Muscle layer of duodenum (tissue), 2 donors: ENCODE data around the gene ZDHHC19.
A peak's percentile ranks its signal among the peaks of the same experiment; 100 is the strongest.
"Not testable (repeated sequence)": the region's sequence is repeated elsewhere in the genome, so short reads cannot be mapped to it uniquely, and the experiment has no call there.

Experiments used
- H3K27ac ChIP-seq: one replicate; pipeline ENCODE4 v1.7.0; 2013; ENCODE audit warnings: mild to moderate bottlenecking, low read length
- H3K27me3 ChIP-seq: one replicate; pipeline ENCODE4 v1.7.0; 2013; ENCODE audit warnings: low read depth, mild to moderate bottlenecking, control low read depth, low read length
- H3K36me3 ChIP-seq, 2 donors: one replicate each; pipeline ENCODE4 v1.7.0; 2013; ENCODE audit warnings: low read length in 2 of 2, control low read depth in 1 of 2, mild to moderate bottlenecking in 1 of 2; ENCODE audit not compliant: insufficient read depth in 2 of 2, control insufficient read depth in 1 of 2
- H3K4me1 ChIP-seq, 2 donors: one replicate each; pipeline ENCODE4 v1.7.0; 2013; ENCODE audit warnings: low read length in 2 of 2, mild to moderate bottlenecking in 2 of 2, control low read depth in 1 of 2, moderate library complexity in 1 of 2; ENCODE audit not compliant: insufficient read depth in 2 of 2, control insufficient read depth in 1 of 2
- H3K4me3 ChIP-seq, 2 donors: one replicate each; pipeline ENCODE4 v1.7.0; 2013; ENCODE audit warnings: low read length in 2 of 2, low read depth in 1 of 2, mild to moderate bottlenecking in 1 of 2
- H3K9me3 ChIP-seq, 2 donors: one replicate each; pipeline ENCODE4 v1.7.0; 2013; ENCODE audit warnings: low read length in 2 of 2, control low read depth in 1 of 2, mild to moderate bottlenecking in 1 of 2; ENCODE audit not compliant: control insufficient read depth in 1 of 2
- donor health status: healthy.

The ZDHHC19 gene

DNA sequence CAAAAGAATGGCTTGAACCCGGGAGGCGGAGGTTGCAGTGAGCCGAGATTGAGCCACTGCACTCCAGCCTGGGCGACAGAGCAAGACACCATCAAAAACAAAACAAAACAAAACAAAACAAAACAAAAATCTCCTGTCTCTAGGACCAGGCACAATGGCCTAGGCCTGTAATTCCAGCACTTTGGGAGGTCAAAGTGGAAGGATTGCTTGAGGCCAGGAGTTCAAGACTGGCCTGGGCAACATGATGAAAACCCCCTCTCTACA is 27.1 kb downstream of the ZDHHC19 start:
- H3K9me3 ChIP-seq, H3K36me3 ChIP-seq, H3K4me1 ChIP-seq, H3K4me3 ChIP-seq, H3K27me3 ChIP-seq, H3K27ac ChIP-seq: not testable (repeated sequence)

GRCh38 chr3:196181127-196181546 is 30.1 kb downstream of the ZDHHC19 start:
- Histone ChIP-seq H3K27me3 (no peaks in the 10 kb centered on the region), H3K27ac (no peak overlapping the region), H3K4me3 (no peak overlapping the region), H3K4me1 (peaks cover 0 to 5% of the 10 kb centered on the region in 2 donors), H3K36me3 (no peaks in the 10 kb centered on the region), H3K9me3 (no peaks in the 10 kb centered on the region)

GRCh38 chr3:196180346-196180745 is 30.9 kb downstream of the ZDHHC19 start:
- H3K4me1 ChIP-seq = peaks cover 0 to 5% of the 10 kb centered on the region in 2 donors
- H3K36me3 ChIP-seq = no peaks in the 10 kb centered on the region
- no peaks in the 10 kb centered on the region for H3K27me3 ChIP-seq
- peak overlapping the region; percentile 74 for H3K27ac ChIP-seq
- H3K4me3 ChIP-seq = no peak overlapping the region
- H3K9me3 ChIP-seq = no peaks in the 10 kb centered on the region

DNA sequence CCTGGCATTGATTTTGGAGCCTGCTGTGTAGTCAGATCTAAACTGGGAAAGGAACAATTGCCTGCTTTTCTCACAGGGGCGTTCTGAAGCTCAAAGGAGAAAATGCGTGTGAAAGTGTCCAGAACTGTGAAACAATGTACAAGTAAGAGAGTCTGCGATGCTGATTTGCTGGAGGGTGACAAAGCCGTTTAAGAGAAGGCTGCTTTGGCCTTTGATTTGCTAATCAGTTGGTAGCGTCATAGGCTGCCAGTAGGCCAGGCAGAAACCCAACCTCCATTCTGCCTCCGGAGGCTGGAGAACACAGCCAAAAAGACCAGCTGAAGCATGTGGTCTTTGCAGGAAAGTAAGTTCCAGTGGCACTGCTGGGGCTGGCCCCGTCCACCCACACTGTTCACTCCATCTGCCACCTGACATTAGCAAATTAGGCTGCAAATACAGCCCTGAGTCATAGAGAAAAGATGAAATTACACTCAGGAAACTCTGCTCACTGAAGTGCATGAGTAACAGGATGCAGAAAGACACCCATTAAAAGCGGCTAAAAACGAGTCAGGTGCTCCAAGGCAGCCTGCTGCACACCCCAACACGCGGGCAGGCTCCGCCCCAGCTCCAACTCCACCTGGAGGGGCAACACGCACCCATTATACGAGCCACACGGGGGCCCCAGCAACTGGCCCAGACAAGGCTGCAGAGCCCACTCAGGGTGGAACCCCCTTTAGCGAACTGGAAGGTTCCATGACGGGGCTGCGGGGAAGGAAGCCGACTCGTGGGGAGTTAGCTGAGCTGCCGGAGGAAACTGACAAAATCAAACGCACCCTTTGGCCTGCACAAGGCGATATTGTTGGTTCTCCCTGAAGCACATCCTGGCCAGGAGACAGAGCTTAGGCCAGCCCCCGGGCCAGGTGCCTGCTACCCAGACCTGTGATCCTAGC is 31.6 kb downstream of the ZDHHC19 start:
- Histone ChIP-seq H3K4me3 (peak overlapping the region in 1 of 2 donors; percentile 23), H3K9me3 (no peaks in the 10 kb centered on the region), H3K27me3 (no peaks in the 10 kb centered on the region), H3K36me3 (no peaks in the 10 kb centered on the region), H3K4me1 (peaks cover 0 to 5% of the 10 kb centered on the region in 2 donors), H3K27ac (peak overlapping the region; percentile 74)

GRCh38 chr3:196178993-196179379 is 32.2 kb downstream of the ZDHHC19 start:
- no peak overlapping the region for H3K4me3 ChIP-seq
- H3K4me1 ChIP-seq = peaks cover 0 to 5% of the 10 kb centered on the region in 2 donors
- no peaks in the 10 kb centered on the region for H3K9me3 ChIP-seq
- no peaks in the 10 kb centered on the region for H3K36me3 ChIP-seq
- H3K27ac ChIP-seq = peak overlapping the region; percentile 74
- H3K27me3 ChIP-seq = no peaks in the 10 kb centered on the region

- H3K27ac ChIP-seq = no peak overlapping the region
- H3K9me3 ChIP-seq = no peaks in the 10 kb centered on the region
Measured at GRCh38 chr3:196177967-196178366, 33.2 kb downstream of the ZDHHC19 start.

DNA sequence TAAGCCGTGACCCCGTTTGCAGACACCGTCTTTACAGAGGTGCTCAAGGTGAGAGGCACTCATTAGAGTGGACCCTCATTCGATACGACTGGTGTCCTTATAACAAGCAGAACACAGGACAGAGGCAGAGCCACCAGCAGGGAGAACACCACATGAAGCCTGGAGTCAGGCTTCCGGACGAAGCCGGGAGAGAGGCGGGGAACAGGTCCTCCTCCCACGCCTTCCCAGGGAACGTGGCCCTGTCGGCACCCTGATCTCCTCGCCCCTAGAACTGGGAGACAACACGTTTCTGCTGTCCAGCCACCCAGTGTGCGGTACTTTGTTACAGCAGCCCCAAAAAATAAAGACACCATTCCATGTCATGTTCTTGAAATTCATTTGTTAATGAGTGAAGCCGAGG is 33.6 kb downstream of the ZDHHC19 start:
- no peaks in the 10 kb centered on the region for H3K9me3 ChIP-seq
- H3K27me3 ChIP-seq = no peaks in the 10 kb centered on the region
- no peaks in the 10 kb centered on the region for H3K36me3 ChIP-seq
- H3K4me1 ChIP-seq = peaks cover 0 to 5% of the 10 kb centered on the region in 2 donors
- no peak overlapping the region for H3K4me3 ChIP-seq
- no peak overlapping the region for H3K27ac ChIP-seq

More at GRCh38 chr3:196177967-196178366, 33.2 kb downstream of the ZDHHC19 start:
- H3K27me3 ChIP-seq = no peaks in the 10 kb centered on the region
- no peak overlapping the region for H3K4me3 ChIP-seq
- H3K4me1 ChIP-seq = peaks cover 0 to 5% of the 10 kb centered on the region in 2 donors
- H3K36me3 ChIP-seq = no peaks in the 10 kb centered on the region

DNA sequence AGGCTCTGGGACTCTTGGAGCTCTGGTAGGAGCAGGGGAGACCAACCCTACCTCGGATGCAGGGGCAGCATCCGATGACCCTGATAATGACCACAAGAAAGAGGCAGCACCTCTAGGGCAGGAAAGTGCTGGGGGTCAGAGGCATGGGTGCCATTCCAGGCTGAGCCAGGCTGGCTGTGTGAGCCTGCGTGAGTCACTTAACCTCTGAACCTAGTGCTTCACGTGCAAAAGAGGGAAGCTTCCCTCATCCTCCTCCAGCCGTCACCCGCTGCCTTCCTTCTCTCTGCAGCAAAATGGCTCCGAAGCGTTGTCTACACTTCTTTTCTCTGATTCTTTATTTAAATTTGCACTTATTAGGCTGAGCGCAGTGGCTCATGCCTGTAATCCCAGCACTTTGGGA is 35.5 kb downstream of the ZDHHC19 start:
- Histone ChIP-seq H3K4me3 (no peak overlapping the region), H3K27me3 (no peaks in the 10 kb centered on the region), H3K9me3 (no peaks in the 10 kb centered on the region), H3K36me3 (no peaks in the 10 kb centered on the region), H3K27ac (no peak overlapping the region), H3K4me1 (peaks cover 0 to 5% of the 10 kb centered on the region in 2 donors)

DNA sequence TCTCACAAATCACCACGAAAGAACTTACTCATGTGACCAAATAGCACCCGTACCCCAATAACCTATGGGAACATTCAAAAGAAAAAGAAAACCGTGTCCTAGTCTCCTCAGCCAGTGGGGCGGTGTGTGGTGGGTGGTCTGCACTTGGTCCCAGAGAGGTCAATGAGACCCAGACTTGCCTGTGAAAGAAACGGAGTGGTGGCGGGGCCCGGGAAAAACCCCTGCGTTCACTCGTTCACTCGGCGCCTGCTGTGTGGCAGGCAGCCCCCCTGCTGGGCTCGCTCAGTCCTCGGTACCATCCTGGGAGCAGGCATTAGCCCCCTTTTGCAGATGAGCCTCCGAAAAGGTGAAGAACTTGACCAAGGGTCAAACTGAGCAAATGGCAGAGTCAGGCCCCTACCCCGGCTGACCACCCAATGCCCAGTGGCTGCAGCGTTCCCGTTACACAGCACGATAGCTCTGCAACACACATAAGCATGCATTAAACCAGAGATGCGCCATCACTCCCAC is 36.0 kb downstream of the ZDHHC19 start:
- H3K9me3 ChIP-seq = no peaks in the 10 kb centered on the region
- H3K27me3 ChIP-seq = no peaks in the 10 kb centered on the region
- H3K4me3 ChIP-seq = no peak overlapping the region
- H3K36me3 ChIP-seq = no peaks in the 10 kb centered on the region
- no peak overlapping the region for H3K27ac ChIP-seq
- peaks cover 0 to 5% of the 10 kb centered on the region in 2 donors for H3K4me1 ChIP-seq

- Histone ChIP-seq H3K9me3 (no peaks in the 10 kb centered on the region), H3K4me3 (no peak overlapping the region), H3K36me3 (no peaks in the 10 kb centered on the region), H3K27ac (no peak overlapping the region), H3K4me1 (peaks cover 0 to 5% of the 10 kb centered on the region in 2 donors), H3K27me3 (no peaks in the 10 kb centered on the region)
Measured at GRCh38 chr3:196174652-196175051, 36.5 kb downstream of the ZDHHC19 start.

DNA sequence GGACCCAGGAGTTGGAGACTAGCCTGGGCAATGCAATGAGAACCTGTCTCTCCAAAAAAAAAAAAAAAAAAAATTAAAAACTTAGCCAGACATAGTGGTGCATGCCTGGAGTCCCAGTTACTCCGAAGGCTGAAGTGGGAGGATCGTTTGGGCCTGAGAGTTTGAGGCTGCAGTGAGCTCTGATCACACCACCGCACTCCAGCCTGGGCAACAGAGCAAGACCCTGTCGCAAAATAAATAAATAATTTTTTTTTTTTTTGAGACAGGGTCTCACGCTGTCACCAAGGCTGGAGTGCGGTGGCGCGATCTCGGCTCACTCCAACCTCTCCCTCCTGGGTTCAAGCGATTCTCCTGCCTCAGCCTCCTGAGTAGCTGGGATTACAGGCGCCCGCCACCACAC is 40.9 kb downstream of the ZDHHC19 start:
- not testable (repeated sequence) for H3K4me1 ChIP-seq, H3K27me3 ChIP-seq, H3K36me3 ChIP-seq, H3K9me3 ChIP-seq, H3K4me3 ChIP-seq, H3K27ac ChIP-seq

DNA sequence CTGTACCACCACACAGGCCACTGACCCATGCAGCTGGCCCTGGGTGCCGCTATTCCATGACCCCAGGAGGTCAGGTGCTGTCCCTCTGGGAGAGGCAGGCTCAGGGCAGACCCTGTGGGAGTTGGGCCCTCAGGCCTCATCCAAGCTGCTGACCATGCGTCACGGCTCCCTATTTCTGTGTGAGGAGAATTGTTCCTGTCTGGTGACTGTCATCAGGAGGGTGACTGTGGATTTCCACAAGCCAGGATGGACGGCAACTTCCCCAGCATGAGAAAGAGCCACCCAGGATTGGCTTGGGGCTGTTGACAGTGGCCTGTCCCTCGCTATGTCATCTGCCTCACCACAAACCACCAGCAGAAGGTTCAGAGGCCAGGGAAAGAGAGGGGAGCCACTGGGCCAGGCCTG is 41.4 kb downstream of the ZDHHC19 start:
- no peaks in the 10 kb centered on the region for H3K4me1 ChIP-seq
- H3K36me3 ChIP-seq = no peaks in the 10 kb centered on the region
- no peaks in the 10 kb centered on the region for H3K9me3 ChIP-seq
- no peaks in the 10 kb centered on the region for H3K27me3 ChIP-seq
- no peak overlapping the region for H3K4me3 ChIP-seq
- H3K27ac ChIP-seq = no peak overlapping the region
